ENCODE measurements around the gene FAM221A.

DNA sequence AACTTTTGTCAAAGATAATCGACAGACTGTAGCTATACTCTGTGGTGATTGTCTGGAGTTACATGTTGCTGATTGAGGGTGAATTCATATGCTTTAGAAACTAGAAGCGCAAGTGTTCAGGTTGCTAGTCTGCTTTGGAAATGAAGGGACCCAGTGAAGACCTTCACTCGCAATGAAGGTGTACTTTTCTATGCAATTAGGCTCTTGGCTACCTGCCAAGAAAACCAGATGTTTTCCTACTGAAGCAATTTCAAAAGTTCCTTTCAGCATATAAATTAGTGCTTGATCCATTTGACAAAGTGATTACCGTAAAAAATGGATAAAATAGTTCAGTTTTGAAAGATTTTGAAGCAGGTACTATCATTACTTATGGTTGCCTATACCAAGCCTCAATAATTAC is 20.0 kb downstream of the FAM221A start:
- TF ChIP-seq, protein P1, sequence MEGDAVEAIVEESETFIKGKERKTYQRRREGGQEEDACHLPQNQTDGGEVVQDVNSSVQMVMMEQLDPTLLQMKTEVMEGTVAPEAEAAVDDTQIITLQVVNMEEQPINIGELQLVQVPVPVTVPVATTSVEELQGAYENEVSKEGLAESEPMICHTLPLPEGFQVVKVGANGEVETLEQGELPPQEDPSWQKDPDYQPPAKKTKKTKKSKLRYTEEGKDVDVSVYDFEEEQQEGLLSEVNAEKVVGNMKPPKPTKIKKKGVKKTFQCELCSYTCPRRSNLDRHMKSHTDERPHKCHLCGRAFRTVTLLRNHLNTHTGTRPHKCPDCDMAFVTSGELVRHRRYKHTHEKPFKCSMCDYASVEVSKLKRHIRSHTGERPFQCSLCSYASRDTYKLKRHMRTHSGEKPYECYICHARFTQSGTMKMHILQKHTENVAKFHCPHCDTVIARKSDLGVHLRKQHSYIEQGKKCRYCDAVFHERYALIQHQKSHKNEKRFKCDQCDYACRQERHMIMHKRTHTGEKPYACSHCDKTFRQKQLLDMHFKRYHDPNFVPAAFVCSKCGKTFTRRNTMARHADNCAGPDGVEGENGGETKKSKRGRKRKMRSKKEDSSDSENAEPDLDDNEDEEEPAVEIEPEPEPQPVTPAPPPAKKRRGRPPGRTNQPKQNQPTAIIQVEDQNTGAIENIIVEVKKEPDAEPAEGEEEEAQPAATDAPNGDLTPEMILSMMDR (conservative IDR thresholded peaks at IDR 0.05; ENCODE audit: low read length): no peak
- TF ChIP-seq EZH2phosphoT487 (IDR thresholded peaks at IDR 0.05; ENCODE audit: borderline replicate concordance, low read depth, low read length): no peak
